Sigmoid colon (tissue), 7 donors: ENCODE data around the gene HMOX2. TPM values are rescaled to one million over a fixed set of nuclear protein-coding genes. Genes with fewer than 3 reads are reported as not detected.

ENCODE experiments used
- DNase-seq: peaks from one replicate; pipeline ENCODE4 v3.0.0-alpha.2; 2019
- H3K27ac ChIP-seq, 4 donors: fragments of 200-600 bp; sonication (generic); one replicate each; pipeline ENCODE4 v1.5.1; 2016 to 2019; ENCODE audit warnings: mild to moderate bottlenecking in 1 of 4
- H3K27me3 ChIP-seq, 3 donors: fragments of 200-600 bp; sonication (generic); one replicate each; pipeline ENCODE4 v1.5.1; 2019; ENCODE audit warnings: mild to moderate bottlenecking in 1 of 3
- H3K36me3 ChIP-seq, 4 donors: fragments of 200-600 bp; sonication (generic); one replicate each; pipeline ENCODE4 v1.5.1; 2016 to 2019
- H3K4me1 ChIP-seq, 4 donors: fragments of 200-600 bp; sonication (generic); one replicate each; pipeline ENCODE4 v1.5.1; 2017 to 2019
- H3K4me3 ChIP-seq, 4 donors: fragments of 200-600 bp; sonication (generic); one replicate each; pipeline ENCODE4 v1.5.1; 2017 to 2019; ENCODE audit warnings: mild to moderate bottlenecking in 2 of 4, moderate library complexity in 1 of 4
- H3K9me3 ChIP-seq, 4 donors: fragments of 200-600 bp in 3 of 4; sonication (generic) in 3 of 4; one replicate each; pipeline versions ENCODE4 v1.5.1 to v1.6.1; 2013 to 2019
- CTCF ChIP-seq, 4 experiments: fragments of 450-650 bp in 3 of 4; fragments of 200-600 bp in 1 of 4; IDR thresholded peaks; one replicate each; pipeline ENCODE4 v1.5.1; 2016 to 2019; ENCODE audit warnings: antibody characterized with exemption in 4 of 4, mild to moderate bottlenecking in 3 of 4, moderate library complexity in 2 of 4
- EP300 ChIP-seq, 4 donors: sonication (generic); formaldehyde crosslinking; IDR thresholded peaks; one replicate each; pipeline ENCODE4 v1.6.1; 2017; ENCODE audit warnings: antibody characterized with exemption in 4 of 4
- POLR2A ChIP-seq, 2 donors: fragments of 450-650 bp; IDR thresholded peaks; one replicate each; pipeline ENCODE4 v1.6.1; 2016; ENCODE audit warnings: antibody characterized with exemption in 2 of 2, mild to moderate bottlenecking in 2 of 2, moderate library complexity in 2 of 2
- POLR2AphosphoS5 ChIP-seq, 4 donors: sonication (generic); formaldehyde crosslinking; IDR thresholded peaks; one replicate each; pipeline ENCODE4 v1.6.1; 2017; ENCODE audit warnings: antibody characterized with exemption in 4 of 4
- WGBS, 2 donors: extraction: QIAGEN DNeasy Blood & Tissue Kit; methylation state at CpG; one replicate each; pipeline ENCODE4 v1.1.7; 2013; 5-methylcytosine and 5-hydroxymethylcytosine counted together
- intact Hi-C: fragments of 100-400 bp; cut with DNase I; formaldehyde crosslinking; loops from one replicate; pipeline ENCODE4 v1.15.1; 2023
- polyA plus RNA-seq, 3 donors: library from polyadenylated mRNA; stranded (reverse); fragments of 200-250 nt; gene quantifications; one replicate each; pipeline ENCODE4 v1.2.3, GENCODE V29; 2013
- total RNA-seq, 4 donors: library from RNA; depleted of rRNA; stranded (reverse); fragments of >200 nt; gene quantifications; one replicate each; pipeline ENCODE4 v1.1.0, GENCODE V29; 2016
- donor health status: healthy with polysubstance abuse.
- donor health status: Bipolar disorder and iron deficiency.
- donor health status: healthy.

Gene HMOX2
- total and polyA plus RNA-seq, 7 donors, result 29.9 to 77.2 (median 37.1) TPM

- intact Hi-C loops, result no loop called here
- no peak for DNase-seq
- H3K36me3 ChIP-seq, result peaks cover 0 to 46% (median 22%) of the 10 kb centered on the region in 4 donors
These were observed 7.2 kb upstream of the HMOX2 start for GRCh38 chr16:4468972-4469371.

GRCh38 chr16:4471869-4472268 is 4.3 kb upstream of the HMOX2 start:
- H3K27ac ChIP-seq, result no peak overlapping the region
- 96 to 98% methylated on average over 5 of the region's 5 CpGs for WGBS, 2 donors
- no peak overlapping the region for H3K4me3 ChIP-seq
- no peaks in the 10 kb centered on the region for H3K27me3 ChIP-seq
- H3K36me3 ChIP-seq, result peaks cover 0 to 23% (median 12%) of the 10 kb centered on the region in 4 donors
- intact Hi-C loops, result no loop called here
- no peaks in the 10 kb centered on the region for H3K9me3 ChIP-seq
- peaks cover 0 to 32% (median 9%) of the 10 kb centered on the region in 4 donors for H3K4me1 ChIP-seq
- no peak for TF ChIP-seq POLR2A (IDR thresholded peaks at IDR 0.05)
- TF ChIP-seq POLR2AphosphoS5 (IDR thresholded peaks at IDR 0.05), result no peak
- no peak for TF ChIP-seq CTCF (IDR thresholded peaks at IDR 0.05)
- no peak for TF ChIP-seq EP300 (IDR thresholded peaks at IDR 0.05)
- DNase-seq, result no peak

More at GRCh38 chr16:4468972-4469371, 7.2 kb upstream of the HMOX2 start:
- Histone ChIP-seq H3K4me3 (no peak overlapping the region), H3K27ac (no peak overlapping the region), H3K27me3 (no peaks in the 10 kb centered on the region), H3K4me1 (peaks cover 0 to 10% (median 3%) of the 10 kb centered on the region in 4 donors), H3K9me3 (no peaks in the 10 kb centered on the region)
- TF ChIP-seq POLR2A (IDR thresholded peaks at IDR 0.05), result no peak
- no peak for TF ChIP-seq EP300 (IDR thresholded peaks at IDR 0.05)
- TF ChIP-seq POLR2AphosphoS5 (IDR thresholded peaks at IDR 0.05), result no peak
- TF ChIP-seq CTCF (IDR thresholded peaks at IDR 0.05), result no peak
- WGBS, 2 donors, result 84 to 92% methylated on average over 10 of the region's 10 CpGs

- H3K27ac ChIP-seq, result no peak overlapping the region
These were observed 3.3 kb upstream of the HMOX2 start for GRCh38 chr16:4472880-4473279.

GRCh38 chr16:4474192-4474961 is 1.8 kb upstream of the HMOX2 start, which contains the start of gene NMRAL1:
NMRAL1 (minus strand) TSS chr16:4474625; CDS start chr16:4474132, 493 bp downstream.
- 3 to 4% methylated on average over 60 of the region's 60 CpGs for WGBS, 2 donors
- intact Hi-C loops, result no loop called here
- H3K27ac ChIP-seq, result peak within 1 kb of the TSS; percentile 77 to 86 (median 82)
- peaks cover 0 to 7% (median 2%) of the 10 kb centered on the region in 4 donors for H3K36me3 ChIP-seq
- TF ChIP-seq EP300 (IDR thresholded peaks at IDR 0.05) (peak in 1 of 4 donors; percentile 59), CTCF (IDR thresholded peaks at IDR 0.05) (no peak), POLR2AphosphoS5 (IDR thresholded peaks at IDR 0.05) (peak; percentile 52 to 89 (median 84)), POLR2A (IDR thresholded peaks at IDR 0.05) (peak; percentile 18 to 22)
- no peaks in the 10 kb centered on the region for H3K9me3 ChIP-seq
- H3K27me3 ChIP-seq, result no peaks in the 10 kb centered on the region
- peak; percentile 95 for DNase-seq
- H3K4me3 ChIP-seq, result peak within 1 kb of the TSS; percentile 61 to 84 (median 78)
- H3K4me1 ChIP-seq, result peaks cover 0 to 48% (median 16%) of the 10 kb centered on the region in 4 donors

More at GRCh38 chr16:4472880-4473279, 3.3 kb upstream of the HMOX2 start:
- Histone ChIP-seq H3K27me3 (no peaks in the 10 kb centered on the region), H3K4me3 (no peak overlapping the region), H3K36me3 (peaks cover 0 to 18% (median 10%) of the 10 kb centered on the region in 4 donors), H3K4me1 (peaks cover 0 to 42% (median 14%) of the 10 kb centered on the region in 4 donors), H3K9me3 (no peaks in the 10 kb centered on the region)
- DNase-seq, result no peak
- 72 to 83% methylated on average over 4 of the region's 4 CpGs for WGBS, 2 donors
- intact Hi-C loops, result no loop called here
- TF ChIP-seq CTCF (IDR thresholded peaks at IDR 0.05), result no peak
- no peak for TF ChIP-seq EP300 (IDR thresholded peaks at IDR 0.05)
- no peak for TF ChIP-seq POLR2A (IDR thresholded peaks at IDR 0.05)
- no peak for TF ChIP-seq POLR2AphosphoS5 (IDR thresholded peaks at IDR 0.05)
